ACC112 (cell line): ENCODE results near the gene ZNF284.

ENCODE experiments used
- H2AFZ ChIP-seq: fragments of 200-600 bp; sonication (generic); one replicate; pipeline ENCODE4 v1.6.0; 2017; ENCODE audit warnings: antibody characterized with exemption, low read length; ENCODE audit not compliant: unreplicated experiment
- H3K27ac ChIP-seq: fragments of 200-600 bp; sonication (generic); 2 replicates; pipeline ENCODE4 v1.5.1; 2014; ENCODE audit warnings: low read depth, mild to moderate bottlenecking, antibody characterized with exemption, low read length, moderate library complexity
- H3K27me3 ChIP-seq: fragments of 200-600 bp; sonication (generic); 2 replicates; pipeline ENCODE4 v1.6.1; 2014; ENCODE audit warnings: mild to moderate bottlenecking, antibody characterized with exemption, low read length, moderate library complexity, mixed read lengths; ENCODE audit not compliant: insufficient read depth
- H3K36me3 ChIP-seq: fragments of 200-600 bp; sonication (generic); 2 replicates; pipeline ENCODE4 v1.6.1; 2016; ENCODE audit warnings: mild to moderate bottlenecking, antibody characterized with exemption, low read length, moderate library complexity, mixed read lengths; ENCODE audit not compliant: insufficient read depth
- H3K4me1 ChIP-seq: fragments of 200-600 bp; sonication (generic); one replicate; pipeline ENCODE4 v1.6.1; 2016; ENCODE audit warnings: low read length, mixed read lengths; ENCODE audit not compliant: insufficient read depth, unreplicated experiment, control insufficient read depth
- H3K4me3 ChIP-seq: fragments of 200-600 bp; sonication (generic); 2 replicates; pipeline ENCODE4 v1.5.1; 2014; ENCODE audit warnings: mild to moderate bottlenecking, low read depth, low read length
- H3K79me2 ChIP-seq: fragments of 200-600 bp; sonication (generic); one replicate; pipeline ENCODE4 v1.6.0; 2016; ENCODE audit warnings: low read length; ENCODE audit not compliant: control insufficient read depth, unreplicated experiment, insufficient read depth

Gene ZNF284

GRCh38 chr19:44059229-44059628, 12.7 kb upstream of the ZNF284 start:
- H3K27me3 ChIP-seq = no peaks in the 10 kb centered on the region
- no peak overlapping the region for H2AFZ ChIP-seq
- no peaks in the 10 kb centered on the region for H3K79me2 ChIP-seq
- no peaks in the 10 kb centered on the region for H3K4me1 ChIP-seq
- H3K27ac ChIP-seq = no peak overlapping the region
- H3K4me3 ChIP-seq = no peak overlapping the region
- peaks cover 44% of the 10 kb centered on the region for H3K36me3 ChIP-seq

DNA sequence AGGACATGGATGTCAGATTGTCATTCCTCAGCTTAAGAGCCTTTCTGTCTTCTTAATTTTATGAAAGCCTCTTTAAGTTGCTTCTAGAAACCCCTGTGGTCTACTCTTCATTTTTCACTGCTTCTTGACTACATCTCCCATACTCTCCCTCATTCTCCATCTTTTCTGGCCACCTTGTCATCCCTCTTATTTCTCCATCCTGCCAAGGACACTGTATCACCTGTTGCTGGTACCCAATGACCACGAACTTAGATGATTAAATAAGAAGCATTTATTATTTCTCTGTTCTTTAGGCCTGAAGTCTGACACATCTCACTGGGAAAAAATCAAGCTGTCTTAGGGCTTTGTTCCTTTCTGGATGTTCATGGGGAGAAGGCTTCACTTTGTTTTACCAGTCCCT, 10.9 kb upstream of the ZNF284 start:
- Histone ChIP-seq H3K4me1 (no peaks in the 10 kb centered on the region), H3K27me3 (no peaks in the 10 kb centered on the region), H3K4me3 (no peak overlapping the region), H2AFZ (no peak overlapping the region), H3K36me3 (peaks cover 51% of the 10 kb centered on the region), H3K27ac (no peak overlapping the region), H3K79me2 (no peaks in the 10 kb centered on the region)

GRCh38 chr19:44066305-44066704, 5.7 kb upstream of the ZNF284 start:
- Histone ChIP-seq H3K4me1 (no peaks in the 10 kb centered on the region), H3K79me2 (no peaks in the 10 kb centered on the region), H2AFZ (no peak overlapping the region), H3K4me3 (no peak overlapping the region), H3K27ac (no peak overlapping the region), H3K36me3 (peaks cover 54% of the 10 kb centered on the region), H3K27me3 (no peaks in the 10 kb centered on the region)

DNA sequence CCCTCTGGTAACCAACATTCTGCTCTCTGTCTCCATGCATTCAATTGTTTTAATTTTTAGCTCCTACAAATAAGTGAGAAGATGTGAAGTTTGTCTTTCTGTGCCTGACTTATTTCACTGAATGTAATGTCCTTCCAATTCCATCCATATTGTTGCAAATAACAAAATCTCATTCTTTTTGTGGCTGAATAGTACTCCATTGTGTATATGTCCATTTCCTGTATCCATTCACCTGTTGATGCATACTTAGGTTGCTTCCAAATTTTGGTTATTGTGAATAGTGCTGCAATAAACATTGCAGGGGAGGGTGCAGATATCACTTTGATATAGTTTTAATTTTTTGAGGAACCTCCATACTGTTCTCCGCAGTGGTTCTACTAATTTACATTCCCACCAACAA, 2.5 kb upstream of the ZNF284 start:
- H3K27me3 ChIP-seq = no peaks in the 10 kb centered on the region
- no peak overlapping the region for H2AFZ ChIP-seq
- H3K36me3 ChIP-seq = peaks cover 28% of the 10 kb centered on the region

GRCh38 chr19:44072543-44073401, 813 bp downstream of the ZNF284 start:
- H3K4me1 ChIP-seq = peaks cover 5% of the 10 kb centered on the region
- H2AFZ ChIP-seq = peak overlapping the region; percentile 97
- H3K79me2 ChIP-seq = no peaks in the 10 kb centered on the region
- H3K4me3 ChIP-seq = peak overlapping the region; percentile 96
- no peaks in the 10 kb centered on the region; the same call in 1 of the 2 replicates for H3K36me3 ChIP-seq
- no peaks in the 10 kb centered on the region for H3K27me3 ChIP-seq
- no peak overlapping the region for H3K27ac ChIP-seq

More for the DNA sequence above, 2.5 kb upstream of the ZNF284 start:
- Histone ChIP-seq H3K4me1 (peaks cover 5% of the 10 kb centered on the region), H3K27ac (no peak overlapping the region), H3K79me2 (no peaks in the 10 kb centered on the region), H3K4me3 (no peak overlapping the region)

GRCh38 chr19:44076325-44076724, 4.4 kb downstream of the ZNF284 start:
- Histone ChIP-seq H3K27me3 (no peaks in the 10 kb centered on the region), H3K27ac (no peak overlapping the region), H3K4me1 (peaks cover 5% of the 10 kb centered on the region), H2AFZ (no peak overlapping the region), H3K36me3 (no peaks in the 10 kb centered on the region; the same call in 1 of the 2 replicates), H3K4me3 (no peak overlapping the region), H3K79me2 (no peaks in the 10 kb centered on the region)

DNA sequence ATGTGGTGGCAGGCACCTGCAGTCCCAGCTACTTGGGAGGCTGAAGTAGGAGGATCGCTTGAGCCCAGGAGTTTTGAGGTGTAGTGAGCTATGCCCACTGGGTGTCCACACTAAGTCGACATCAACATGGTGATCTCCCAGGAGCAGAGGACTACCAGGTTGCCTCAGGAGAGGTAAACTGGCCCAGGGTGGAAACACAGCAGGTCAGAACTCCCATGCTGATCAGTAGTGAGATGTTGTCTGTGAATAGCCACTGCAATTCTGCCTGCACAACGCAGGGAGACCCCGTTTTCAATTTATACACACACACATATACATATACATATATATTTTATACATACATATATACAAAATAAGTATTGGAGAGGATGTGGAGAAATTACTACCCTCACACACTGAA, 20.1 kb downstream of the ZNF284 start:
- H2AFZ ChIP-seq = no peak overlapping the region

GRCh38 chr19:44093931-44094765, 22.2 kb downstream of the ZNF284 start, which contains the start of gene ZNF224:
ZNF224 (plus strand) TSS chr19:44094361; CDS start chr19:44097874, 3,513 bp downstream.
- peaks cover 9% of the 10 kb centered on the region for H3K79me2 ChIP-seq
- peak within 1 kb of the TSS; percentile 97 for H3K4me3 ChIP-seq
- no peaks in the 10 kb centered on the region for H3K27me3 ChIP-seq
- no peaks in the 10 kb centered on the region for H3K4me1 ChIP-seq
- H3K36me3 ChIP-seq = peaks cover 13% of the 10 kb centered on the region
- H3K27ac ChIP-seq = 0 out of 2 replicates have a peak within 1 kb of the TSS, but pooled peaks have one; percentile 18
- H2AFZ ChIP-seq = peak within 1 kb of the TSS; percentile 94

More for the DNA sequence above, 20.1 kb downstream of the ZNF284 start:
- no peaks in the 10 kb centered on the region for H3K27me3 ChIP-seq
- no peak overlapping the region for H3K27ac ChIP-seq
- peaks cover 5% of the 10 kb centered on the region; the same call in 1 of the 2 replicates for H3K36me3 ChIP-seq
- H3K4me1 ChIP-seq = no peaks in the 10 kb centered on the region
- peaks cover 9% of the 10 kb centered on the region for H3K79me2 ChIP-seq
- H3K4me3 ChIP-seq = no peak overlapping the region

DNA sequence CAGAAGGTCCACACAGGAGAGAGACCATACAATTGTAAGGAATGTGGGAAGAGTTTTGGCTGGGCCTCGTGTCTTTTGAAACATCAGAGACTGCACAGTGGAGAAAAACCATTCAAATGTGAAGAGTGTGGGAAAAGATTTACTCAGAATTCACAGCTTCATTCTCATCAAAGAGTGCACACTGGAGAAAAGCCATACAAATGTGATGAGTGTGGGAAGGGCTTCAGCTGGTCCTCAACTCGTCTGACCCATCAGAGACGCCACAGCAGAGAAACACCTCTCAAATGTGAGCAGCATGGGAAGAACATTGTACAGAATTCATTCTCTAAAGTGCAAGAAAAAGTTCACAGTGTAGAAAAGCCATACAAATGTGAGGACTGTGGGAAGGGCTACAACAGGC, 35.8 kb downstream of the ZNF284 start:
- Histone ChIP-seq H2AFZ (no peak overlapping the region), H3K36me3 (peaks cover 55% of the 10 kb centered on the region)

DNA sequence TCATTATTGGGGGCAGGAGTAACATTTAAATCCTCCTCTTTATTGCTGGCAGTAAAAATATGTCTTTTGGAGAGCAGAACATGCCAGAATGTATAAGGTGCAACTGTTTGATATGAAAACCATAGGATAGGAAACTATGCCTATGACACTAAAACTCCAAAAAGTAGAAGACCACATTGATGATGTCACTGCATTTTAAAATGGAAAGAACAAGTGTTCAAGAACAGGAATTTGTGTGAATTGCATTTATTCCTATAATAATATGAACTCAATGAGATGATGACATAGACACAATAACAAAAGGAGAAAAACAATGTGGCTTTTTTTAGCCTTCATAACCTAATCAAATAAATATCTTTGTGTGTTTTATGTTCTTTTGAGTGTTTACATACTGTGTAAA, 37.5 kb downstream of the ZNF284 start:
- peaks cover 40% of the 10 kb centered on the region for H3K36me3 ChIP-seq
- no peak overlapping the region for H3K4me3 ChIP-seq
- H2AFZ ChIP-seq = no peak overlapping the region
- H3K27ac ChIP-seq = no peak overlapping the region
- no peaks in the 10 kb centered on the region for H3K27me3 ChIP-seq
- H3K4me1 ChIP-seq = no peaks in the 10 kb centered on the region
- H3K79me2 ChIP-seq = peaks cover 7% of the 10 kb centered on the region

More for the DNA sequence above, 35.8 kb downstream of the ZNF284 start:
- Histone ChIP-seq H3K79me2 (no peaks in the 10 kb centered on the region), H3K4me1 (no peaks in the 10 kb centered on the region), H3K27ac (no peak overlapping the region), H3K27me3 (no peaks in the 10 kb centered on the region), H3K4me3 (no peak overlapping the region)
